ENCODE results near the gene PSMB4.

Gene PSMB4

DNA sequence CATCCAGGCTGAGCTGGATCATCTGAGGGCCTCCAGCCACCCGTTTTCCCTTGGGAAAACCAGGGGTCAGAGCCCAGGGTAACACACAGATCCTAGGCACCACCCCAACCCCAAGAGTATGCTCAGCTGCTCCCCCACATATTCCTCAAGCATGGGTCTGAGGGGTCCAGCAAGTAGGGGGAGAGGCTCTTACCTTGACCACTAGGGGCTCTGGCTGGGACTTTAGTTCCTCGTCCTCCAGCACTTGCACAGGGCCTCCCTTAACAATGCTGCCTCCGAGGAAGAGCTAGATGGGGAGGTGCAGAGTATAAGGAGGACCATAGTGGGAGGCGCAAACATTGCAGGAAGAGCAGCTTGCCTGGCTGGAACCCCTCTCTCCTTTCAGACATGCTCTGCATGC lies 34.4 kb upstream of the PSMB4 start:
- Histone ChIP-seq H4K20me1 (ENCODE audit: insufficient read depth, low read length, poor library complexity, severe bottlenecking) (no peaks in the 10 kb centered on the region), H3K9ac (ENCODE audit: low read depth, low read length, poor library complexity, severe bottlenecking) (no peak overlapping the region), H3K79me2 (ENCODE audit: insufficient read depth, low read length) (no peaks in the 10 kb centered on the region), H3K27me3 (ENCODE audit: insufficient read depth, low read length, poor library complexity, severe bottlenecking) (no peaks in the 10 kb centered on the region), H3K36me3 (ENCODE audit: insufficient read depth, low read length) (no peaks in the 10 kb centered on the region), H3K9me3 (ENCODE audit: insufficient read depth, low read depth, low read length) (peaks cover 13% of the 10 kb centered on the region; the same call in 1 of the 2 replicates), H3K9me2 (replicated peaks; ENCODE audit: low read depth, low read length) (no peaks in the 10 kb centered on the region), H2AFZ (ENCODE audit: low read length) (no peak overlapping the region), H3K4me1 (ENCODE audit: insufficient read depth, low read length, poor library complexity, severe bottlenecking) (peaks cover 3% of the 10 kb centered on the region), H3K4me3 (ENCODE audit: low read length, poor library complexity, severe bottlenecking) (no peak overlapping the region), H3F3A (ENCODE audit: low read depth) (no peaks in the 10 kb centered on the region), H3K4me2 (ENCODE audit: low read depth, low read length, poor library complexity, severe bottlenecking) (no peak overlapping the region)
- TF ChIP-seq, protein P1, sequence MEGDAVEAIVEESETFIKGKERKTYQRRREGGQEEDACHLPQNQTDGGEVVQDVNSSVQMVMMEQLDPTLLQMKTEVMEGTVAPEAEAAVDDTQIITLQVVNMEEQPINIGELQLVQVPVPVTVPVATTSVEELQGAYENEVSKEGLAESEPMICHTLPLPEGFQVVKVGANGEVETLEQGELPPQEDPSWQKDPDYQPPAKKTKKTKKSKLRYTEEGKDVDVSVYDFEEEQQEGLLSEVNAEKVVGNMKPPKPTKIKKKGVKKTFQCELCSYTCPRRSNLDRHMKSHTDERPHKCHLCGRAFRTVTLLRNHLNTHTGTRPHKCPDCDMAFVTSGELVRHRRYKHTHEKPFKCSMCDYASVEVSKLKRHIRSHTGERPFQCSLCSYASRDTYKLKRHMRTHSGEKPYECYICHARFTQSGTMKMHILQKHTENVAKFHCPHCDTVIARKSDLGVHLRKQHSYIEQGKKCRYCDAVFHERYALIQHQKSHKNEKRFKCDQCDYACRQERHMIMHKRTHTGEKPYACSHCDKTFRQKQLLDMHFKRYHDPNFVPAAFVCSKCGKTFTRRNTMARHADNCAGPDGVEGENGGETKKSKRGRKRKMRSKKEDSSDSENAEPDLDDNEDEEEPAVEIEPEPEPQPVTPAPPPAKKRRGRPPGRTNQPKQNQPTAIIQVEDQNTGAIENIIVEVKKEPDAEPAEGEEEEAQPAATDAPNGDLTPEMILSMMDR (conservative IDR thresholded peaks at IDR 0.05; ENCODE audit: low read length), result no peak; the same call in 1 of the 2 replicates

GRCh38 chr1:151367658-151368392 lies 31.5 kb upstream of the PSMB4 start:
- Histone ChIP-seq H2AFZ (ENCODE audit: low read length) (no peak overlapping the region), H3F3A (ENCODE audit: low read depth) (no peaks in the 10 kb centered on the region), H3K36me3 (ENCODE audit: insufficient read depth, low read length) (no peaks in the 10 kb centered on the region), H3K79me2 (ENCODE audit: insufficient read depth, low read length) (no peaks in the 10 kb centered on the region), H4K20me1 (ENCODE audit: insufficient read depth, low read length, poor library complexity, severe bottlenecking) (no peaks in the 10 kb centered on the region), H3K9me3 (ENCODE audit: insufficient read depth, low read depth, low read length) (0 out of 2 replicates have a peak, but pooled peaks cover 2% of the 10 kb centered on the region), H3K9ac (ENCODE audit: low read depth, low read length, poor library complexity, severe bottlenecking) (no peak overlapping the region), H3K9me2 (replicated peaks; ENCODE audit: low read depth, low read length) (no peaks in the 10 kb centered on the region), H3K4me3 (ENCODE audit: low read length, poor library complexity, severe bottlenecking) (no peak overlapping the region), H3K4me2 (ENCODE audit: low read depth, low read length, poor library complexity, severe bottlenecking) (no peak overlapping the region), H3K4me1 (ENCODE audit: insufficient read depth, low read length, poor library complexity, severe bottlenecking) (peaks cover 10% of the 10 kb centered on the region), H3K27me3 (ENCODE audit: insufficient read depth, low read length, poor library complexity, severe bottlenecking) (no peaks in the 10 kb centered on the region)
- TF ChIP-seq EZH2phosphoT487 (IDR thresholded peaks at IDR 0.05; ENCODE audit: borderline replicate concordance), result no peak
- TF ChIP-seq, protein P1 (conservative IDR thresholded peaks at IDR 0.05; ENCODE audit: low read length), result no peak

GRCh38 chr1:151368393-151369301 lies 30.7 kb upstream of the PSMB4 start:
- Histone ChIP-seq H3K4me3 (ENCODE audit: low read length, poor library complexity, severe bottlenecking) (no peak overlapping the region), H3K36me3 (ENCODE audit: insufficient read depth, low read length) (no peaks in the 10 kb centered on the region), H3F3A (ENCODE audit: low read depth) (no peaks in the 10 kb centered on the region), H4K20me1 (ENCODE audit: insufficient read depth, low read length, poor library complexity, severe bottlenecking) (no peaks in the 10 kb centered on the region), H2AFZ (ENCODE audit: low read length) (no peak overlapping the region), H3K9me3 (ENCODE audit: insufficient read depth, low read depth, low read length) (no peaks in the 10 kb centered on the region), H3K79me2 (ENCODE audit: insufficient read depth, low read length) (no peaks in the 10 kb centered on the region), H3K27me3 (ENCODE audit: insufficient read depth, low read length, poor library complexity, severe bottlenecking) (no peaks in the 10 kb centered on the region), H3K9ac (ENCODE audit: low read depth, low read length, poor library complexity, severe bottlenecking) (no peak overlapping the region), H3K9me2 (replicated peaks; ENCODE audit: low read depth, low read length) (no peaks in the 10 kb centered on the region), H3K4me2 (ENCODE audit: low read depth, low read length, poor library complexity, severe bottlenecking) (no peak overlapping the region), H3K4me1 (ENCODE audit: insufficient read depth, low read length, poor library complexity, severe bottlenecking) (peaks cover 11% of the 10 kb centered on the region)
- TF ChIP-seq, protein P1 (conservative IDR thresholded peaks at IDR 0.05; ENCODE audit: low read length), result no peak
- no peak for TF ChIP-seq EZH2phosphoT487 (IDR thresholded peaks at IDR 0.05; ENCODE audit: borderline replicate concordance)
